GM18519 (cell line): ENCODE measurements around the gene SLC5A10.
"Not testable (repeated sequence)": the region's sequence is repeated elsewhere in the genome, so short reads cannot be mapped to it uniquely, and the experiment has no call there.

Source experiments
- ATAC-seq: cut with Tn5 transposase; IDR thresholded peaks from one replicate; pipeline ENCODE4 v1.9.1; 2021; ENCODE audit warnings: mild to moderate bottlenecking, moderate library complexity; ENCODE audit not compliant: unreplicated experiment, low FRiP score

SLC5A10 gene

DNA sequence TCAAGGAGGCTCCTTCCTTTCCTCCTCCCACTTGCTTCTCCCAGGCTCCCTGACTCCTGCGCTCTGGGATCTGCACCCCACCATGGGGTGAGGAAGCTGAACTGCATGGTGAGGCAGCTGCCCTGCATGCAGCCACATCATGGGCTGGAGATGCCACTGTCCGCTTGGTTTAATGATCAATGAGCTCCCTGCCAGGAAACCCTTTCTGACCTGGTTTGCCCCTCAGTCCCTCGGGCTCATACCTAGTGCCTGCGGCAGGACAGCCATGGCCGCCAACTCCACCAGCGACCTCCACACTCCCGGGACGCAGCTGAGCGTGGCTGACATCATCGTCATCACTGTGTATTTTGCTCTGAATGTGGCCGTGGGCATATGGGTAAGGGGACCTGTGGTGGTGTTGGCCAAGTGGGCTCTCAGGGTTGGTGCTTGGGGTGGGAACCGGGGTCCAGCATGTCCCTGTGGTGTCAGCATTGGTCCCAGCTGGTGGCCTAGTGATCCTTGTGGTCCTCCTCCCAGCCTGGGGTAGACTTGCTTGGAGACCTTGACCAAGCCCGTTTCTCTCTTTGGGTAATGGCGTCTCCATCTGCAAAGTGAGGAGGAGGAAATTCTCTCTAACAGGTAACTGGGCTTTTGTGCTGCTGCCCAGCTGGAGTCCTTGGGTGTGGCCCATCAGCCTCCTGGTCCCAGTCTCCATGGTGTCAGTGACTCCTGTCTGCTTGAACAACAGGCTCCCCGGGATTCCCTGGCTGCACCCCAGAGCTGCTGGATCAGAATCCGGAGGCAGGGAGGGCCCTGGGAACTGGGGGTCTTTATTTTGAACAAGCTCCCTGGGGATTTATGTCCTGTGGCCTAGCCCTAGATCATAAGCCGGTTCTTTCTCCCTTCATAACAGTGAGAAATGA lies at the start of gene SLC5A10:
Gene SLC5A10 (plus strand): TSS at position 225 of the 902 bp plus-strand sequence. CDS start 41 bp downstream, at position 266.
- ATAC-seq, result no peak

- ATAC-seq, result no peak
These were observed 47.5 kb upstream of the SLC5A10 start for GRCh38 chr17:18904482-18904881.

- ATAC-seq, result no peak
These were observed 46.7 kb upstream of the SLC5A10 start for GRCh38 chr17:18905226-18905625.

GRCh38 chr17:18910326-18910725 lies 41.6 kb upstream of the SLC5A10 start:
- ATAC-seq, result no peak

DNA sequence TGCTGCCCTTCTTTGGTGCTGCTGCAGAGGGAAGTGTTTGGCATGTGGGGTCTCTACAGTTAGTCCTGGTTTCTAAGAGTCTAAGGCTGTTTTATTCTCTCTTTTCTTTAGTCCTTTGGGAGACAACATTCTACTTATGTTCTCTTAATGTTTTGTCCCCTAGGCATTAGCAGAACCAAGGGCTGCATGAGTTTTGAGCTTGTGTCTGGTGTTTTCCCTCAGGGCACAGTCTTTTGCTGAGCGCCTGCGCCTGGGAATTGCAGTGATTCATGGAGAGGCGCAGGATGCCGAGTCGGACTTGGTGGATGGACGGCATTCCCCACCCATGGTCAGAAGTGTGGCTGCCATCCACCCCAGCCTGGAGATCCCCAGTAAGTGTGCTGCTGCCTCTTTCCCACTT lies 41.1 kb upstream of the SLC5A10 start:
- no peak for ATAC-seq

GRCh38 chr17:18916816-18917500 lies 35.0 kb upstream of the SLC5A10 start:
- ATAC-seq, result no peak

- no peak for ATAC-seq
These were observed 34.4 kb upstream of the SLC5A10 start for GRCh38 chr17:18917506-18918032.

DNA sequence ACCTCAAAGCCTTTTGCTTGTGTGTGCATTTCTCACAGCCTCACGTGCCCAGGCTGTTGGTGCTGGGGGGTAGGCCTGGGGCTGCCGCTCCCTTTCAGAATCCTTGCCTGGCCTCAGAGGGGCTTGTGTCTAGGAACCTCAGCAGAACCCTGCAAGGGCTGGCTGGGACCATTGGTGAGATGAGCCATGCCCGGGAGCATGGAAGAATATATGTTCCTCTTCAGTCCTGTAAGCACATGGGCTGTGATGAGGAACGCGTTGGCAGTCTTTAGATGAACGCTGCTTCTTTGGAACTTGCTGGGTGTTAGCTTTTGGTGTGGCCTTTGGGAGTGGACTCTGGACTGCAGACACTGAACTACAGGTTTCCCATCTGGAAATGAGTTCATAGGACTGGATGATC lies 32.0 kb upstream of the SLC5A10 start:
- ATAC-seq, result no peak

DNA sequence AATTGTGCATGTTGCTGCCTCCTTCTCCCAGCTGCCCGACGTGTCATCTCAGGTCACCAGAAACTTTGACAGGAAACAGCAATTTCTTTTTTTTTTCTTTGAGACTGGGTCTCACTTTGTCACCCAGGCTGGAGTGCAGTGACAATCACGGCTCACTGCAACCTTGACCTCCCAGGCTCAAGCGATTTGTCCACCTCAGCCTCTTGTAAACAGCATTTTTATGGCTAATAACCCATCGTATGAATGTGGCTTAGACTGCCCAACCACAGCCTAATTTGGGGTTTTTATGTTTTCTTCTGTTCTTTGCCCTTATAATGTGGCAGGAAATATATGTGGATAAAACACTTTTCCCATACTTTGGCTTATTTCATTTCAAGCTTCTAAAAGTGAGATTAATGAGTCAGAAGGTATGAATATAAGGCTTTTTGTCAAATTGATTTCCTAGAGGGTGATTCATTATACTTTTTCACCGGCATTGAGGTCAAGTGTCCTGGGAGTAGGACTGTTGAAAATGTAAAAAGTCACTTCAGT lies 31.0 kb upstream of the SLC5A10 start:
- no peak for ATAC-seq

- no peak for ATAC-seq
These were observed 30.5 kb upstream of the SLC5A10 start for GRCh38 chr17:18921485-18921884.

DNA sequence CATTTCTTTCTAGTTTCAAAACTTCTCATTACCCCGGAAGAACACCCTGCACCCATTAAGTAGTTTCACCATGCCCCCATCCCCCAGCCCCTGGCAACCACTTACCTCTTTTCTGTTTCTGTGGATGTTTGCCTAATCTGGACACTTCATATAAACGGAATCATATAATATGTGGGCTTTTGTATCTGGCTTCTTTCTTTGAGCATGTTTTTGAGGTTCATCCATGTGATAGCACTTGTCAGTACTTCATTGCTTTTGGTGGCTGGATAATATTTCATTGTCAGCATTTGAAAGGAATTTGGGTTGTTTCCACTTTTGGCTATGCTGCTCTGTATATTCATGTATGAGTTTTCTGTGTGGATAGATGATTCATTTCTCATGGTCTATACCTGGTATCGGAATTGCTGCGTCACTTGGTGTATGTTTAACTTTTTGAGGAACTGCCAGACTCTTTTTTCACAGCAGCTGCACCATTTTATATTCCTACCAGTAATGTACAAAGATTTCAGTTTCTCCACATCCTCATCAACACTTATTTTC lies 30.0 kb upstream of the SLC5A10 start:
- ATAC-seq, result peak; percentile 36

DNA sequence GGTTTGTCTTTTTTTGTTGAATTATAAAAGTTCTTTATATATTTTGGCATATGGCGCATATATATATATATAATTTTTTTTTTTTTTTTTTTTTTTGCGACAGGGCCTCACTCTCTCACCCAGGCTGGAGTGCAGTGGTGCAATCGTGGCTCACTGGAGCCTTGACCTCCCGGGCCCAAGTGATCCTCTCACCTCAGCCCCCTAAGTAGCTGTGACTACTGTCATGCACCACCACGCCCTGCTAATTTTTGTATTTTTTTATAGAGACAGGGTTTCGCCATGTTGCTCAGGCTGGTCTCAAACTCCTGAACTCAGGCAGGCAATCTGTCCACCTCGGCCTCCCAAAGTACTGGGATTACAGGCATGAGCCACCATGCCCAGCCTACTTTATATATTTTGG lies 29.4 kb upstream of the SLC5A10 start:
- not testable (repeated sequence) for ATAC-seq

DNA sequence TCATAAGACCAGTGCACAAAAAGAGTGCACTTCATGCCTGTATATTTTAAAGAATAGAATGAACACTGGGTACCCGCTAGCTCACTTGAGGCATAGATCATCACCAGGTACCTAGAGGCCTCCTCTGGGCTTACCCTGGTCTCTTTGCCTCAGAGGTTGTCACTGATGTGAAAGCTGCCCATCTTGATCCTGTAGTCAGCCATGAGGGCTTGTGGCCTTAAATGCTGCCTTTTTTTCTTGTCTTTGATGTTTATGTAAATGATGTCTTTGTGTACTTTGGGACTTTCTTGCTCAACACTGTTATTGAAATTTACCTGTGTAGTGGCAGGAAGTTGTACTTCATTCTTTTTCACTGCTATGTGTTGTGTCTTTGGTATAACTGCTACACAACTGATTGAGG lies 26.8 kb upstream of the SLC5A10 start:
- ATAC-seq, result no peak

GRCh38 chr17:18928628-18929125 lies 23.3 kb upstream of the SLC5A10 start:
- no peak for ATAC-seq

GRCh38 chr17:18932360-18933055 lies 19.5 kb upstream of the SLC5A10 start:
- no peak for ATAC-seq

DNA sequence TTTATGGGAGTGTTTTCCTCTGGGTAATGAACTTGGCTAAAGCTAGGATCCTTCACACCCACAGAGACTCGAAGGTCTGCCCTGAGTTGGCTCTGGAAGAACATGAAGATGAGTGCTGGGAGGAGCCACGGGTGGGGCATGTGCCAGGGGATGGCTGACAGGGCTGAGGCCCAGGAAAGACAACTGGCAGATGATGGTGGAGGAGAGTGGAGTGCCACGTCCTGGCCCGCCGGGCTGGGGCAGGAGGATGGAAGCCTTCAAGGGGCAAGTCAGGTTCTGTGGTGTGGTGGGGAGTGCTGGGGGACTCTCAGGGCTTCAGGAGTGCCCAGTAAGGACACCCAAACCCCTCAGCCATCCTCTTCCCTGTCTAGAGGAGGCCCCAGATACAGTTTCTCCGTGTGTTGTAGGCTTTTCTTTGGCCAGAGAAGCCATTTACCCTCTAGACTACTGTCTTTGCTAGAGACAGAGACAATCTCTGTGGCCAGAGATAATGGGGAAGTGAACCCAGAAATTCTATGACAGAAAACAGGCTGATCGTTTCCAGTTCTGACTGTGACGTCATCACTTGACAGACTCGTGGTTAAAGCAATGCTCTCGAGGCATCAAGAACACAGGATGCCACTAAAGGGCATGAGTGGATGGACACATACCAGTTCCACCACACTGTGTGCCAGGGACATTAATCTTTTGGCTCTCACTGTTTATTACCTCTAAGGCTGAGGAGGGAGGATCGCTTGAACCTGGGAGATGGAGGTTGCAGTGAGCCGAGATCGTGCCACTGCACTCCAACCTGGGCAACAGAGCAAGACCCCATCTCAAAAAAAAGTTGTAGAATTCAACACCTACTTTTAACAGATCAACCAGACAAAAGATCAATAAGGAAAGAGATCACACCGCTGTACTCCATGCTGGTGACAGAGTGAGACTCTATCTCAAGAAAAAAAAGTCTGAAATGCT lies 18.6 kb upstream of the SLC5A10 start:
- no peak for ATAC-seq

DNA sequence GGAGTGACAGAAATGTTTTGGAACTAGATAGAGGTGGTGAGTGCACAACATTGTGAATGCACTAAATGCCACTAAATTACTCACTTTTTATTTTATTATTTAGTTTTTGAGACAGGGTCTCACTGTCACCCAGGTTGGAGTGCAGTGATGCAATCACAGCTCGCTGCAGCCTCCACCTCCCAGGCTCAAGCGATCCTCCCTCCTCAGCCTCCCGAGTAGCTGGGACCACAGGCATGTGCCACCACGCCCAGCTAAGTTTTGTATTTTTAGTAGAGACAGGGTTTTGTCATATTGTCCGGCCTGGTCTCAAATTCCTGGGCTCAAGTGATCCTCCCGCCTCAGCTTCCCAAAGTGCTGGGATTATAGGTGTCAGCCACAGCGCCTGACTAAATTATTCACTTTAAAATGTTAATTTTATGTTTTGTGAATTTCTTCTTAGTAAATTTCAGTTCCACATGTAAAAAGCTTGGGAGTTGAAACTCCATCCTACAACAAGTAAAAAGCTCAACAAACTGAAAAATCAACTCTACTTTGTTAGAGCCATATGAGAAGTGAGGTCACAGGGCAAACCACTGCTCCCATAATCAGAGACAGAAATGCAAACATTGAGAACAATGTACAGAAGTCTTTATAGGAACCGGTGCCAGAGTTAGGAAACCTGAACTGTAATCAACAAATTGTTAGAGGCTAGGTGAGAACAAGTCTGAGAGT lies 13.8 kb upstream of the SLC5A10 start:
- ATAC-seq, result no peak

DNA sequence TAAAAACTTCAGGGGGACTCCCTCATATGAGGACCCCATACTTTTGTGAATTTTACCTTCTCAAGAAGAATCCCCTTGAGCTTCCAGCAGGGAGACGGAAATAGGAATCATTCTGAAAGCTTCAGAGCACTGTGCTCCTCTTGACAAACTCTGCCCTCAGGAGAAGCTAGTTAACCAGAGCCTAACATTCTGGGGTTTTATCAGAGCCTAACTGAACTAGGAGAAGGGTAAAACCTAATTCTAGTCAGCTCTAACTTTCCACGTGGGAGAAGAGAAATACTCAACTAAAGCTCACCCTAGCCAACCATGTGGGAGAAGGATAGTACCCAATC lies 13.3 kb upstream of the SLC5A10 start:
- no peak for ATAC-seq

GRCh38 chr17:18944646-18945045 lies 7.3 kb upstream of the SLC5A10 start:
- ATAC-seq, result no peak
